Activated CD4-positive, alpha-beta T cell treated with anti-CD3 and anti-CD28 coated beads for 1 hour (primary cell): ENCODE measurements around the gene PPFIBP1.
"Not testable (repeated sequence)": the region's sequence is repeated elsewhere in the genome, so short reads cannot be mapped to it uniquely, and the experiment has no call there.

Experiments
- DNase-seq: peaks from one replicate; pipeline ENCODE4 v3.0.0-alpha.2; 2020

Gene PPFIBP1

GRCh38 chr12:27730097-27730588 lies 206.1 kb downstream of the PPFIBP1 start:
- DNase-seq: no peak

- no peak for DNase-seq
These were observed 208.3 kb downstream of the PPFIBP1 start for GRCh38 chr12:27732281-27732680.

GRCh38 chr12:27733052-27733656 lies 209.1 kb downstream of the PPFIBP1 start:
- no peak for DNase-seq

- no peak for DNase-seq
These were observed 209.8 kb downstream of the PPFIBP1 start for GRCh38 chr12:27733791-27734190.

GRCh38 chr12:27734321-27734720 lies 210.3 kb downstream of the PPFIBP1 start:
- DNase-seq: not testable (repeated sequence)

- DNase-seq: no peak
These were observed 219.6 kb downstream of the PPFIBP1 start for GRCh38 chr12:27743601-27744000.
